WERI-Rb-1 (cell line): ENCODE measurements around the gene KCNK4.
A peak's percentile ranks its signal among the peaks of the same experiment; 100 is the strongest.

Experiments
- DNase-seq: peaks from one replicate; pipeline ENCODE4 v3.0.0-alpha.2; 2020
- H3K27ac ChIP-seq: fragments of 250-450 bp; sonication (Bioruptor Pico); 2 replicates; pipeline ENCODE4 v1.5.1; 2020; ENCODE audit warnings: mild to moderate bottlenecking, moderate library complexity
- H3K27me3 ChIP-seq: fragments of 250-450 bp; sonication (Bioruptor Pico); 2 replicates; pipeline ENCODE4 v1.5.1; 2021; ENCODE audit warnings: mild to moderate bottlenecking, low read depth, moderate library complexity; ENCODE audit not compliant: insufficient read depth, severe bottlenecking
- H3K36me3 ChIP-seq: fragments of 250-450 bp; sonication (Bioruptor Pico); 2 replicates; pipeline ENCODE4 v1.5.1; 2020; ENCODE audit warnings: mild to moderate bottlenecking, moderate library complexity
- H3K4me3 ChIP-seq: 2 replicates; pipeline ENCODE4 v1.5.1; 2011; ENCODE audit warnings: low read depth, mild to moderate bottlenecking, control low read depth, low read length
- H3K9me3 ChIP-seq: fragments of 250-450 bp; sonication (Bioruptor Pico); 2 replicates; pipeline ENCODE4 v1.5.1; 2021; ENCODE audit warnings: mild to moderate bottlenecking, moderate library complexity; ENCODE audit not compliant: severe bottlenecking
- CTCF ChIP-seq: IDR thresholded peaks from 2 replicates; pipeline ENCODE4 v1.5.1; 2011; ENCODE audit warnings: low read depth, mild to moderate bottlenecking, control low read depth, inconsistent platforms, low read length

Gene KCNK4

GRCh38 chr11:64248578-64248977 is 42.5 kb upstream of the KCNK4 start:
- H3K27ac ChIP-seq, result peak overlapping the region; percentile 81
- no peaks in the 10 kb centered on the region for H3K27me3 ChIP-seq
- H3K36me3 ChIP-seq, result peaks cover 21% of the 10 kb centered on the region
- no peak for TF ChIP-seq CTCF
- peak; percentile 54 for DNase-seq
- no peaks in the 10 kb centered on the region for H3K9me3 ChIP-seq
- no peak overlapping the region for H3K4me3 ChIP-seq

- Histone ChIP-seq H3K9me3 (no peaks in the 10 kb centered on the region), H3K4me3 (no peak overlapping the region), H3K27me3 (no peaks in the 10 kb centered on the region), H3K36me3 (peaks cover 18% of the 10 kb centered on the region), H3K27ac (peak overlapping the region; percentile 44)
- DNase-seq, result no peak
- no peak for TF ChIP-seq CTCF
Measured at GRCh38 chr11:64249038-64249437, 42.1 kb upstream of the KCNK4 start.

- peaks cover 13% of the 10 kb centered on the region for H3K36me3 ChIP-seq
- H3K9me3 ChIP-seq, result no peaks in the 10 kb centered on the region
- no peaks in the 10 kb centered on the region for H3K27me3 ChIP-seq
- peak overlapping the region; percentile 44 for H3K27ac ChIP-seq
- no peak for DNase-seq
- H3K4me3 ChIP-seq, result no peak overlapping the region
- TF ChIP-seq CTCF, result no peak
Measured at GRCh38 chr11:64249563-64250414, 41.3 kb upstream of the KCNK4 start.

GRCh38 chr11:64250415-64251015 is 40.6 kb upstream of the KCNK4 start:
- Histone ChIP-seq H3K27me3 (no peaks in the 10 kb centered on the region), H3K9me3 (no peaks in the 10 kb centered on the region), H3K36me3 (peaks cover 14% of the 10 kb centered on the region), H3K4me3 (peak overlapping the region; percentile 59), H3K27ac (peak overlapping the region; percentile 73)
- TF ChIP-seq CTCF, result no peak
- no peak for DNase-seq

- Histone ChIP-seq H3K27ac (peak within 1 kb of the TSS; percentile 73), H3K4me3 (peak within 1 kb of the TSS; percentile 78), H3K36me3 (peaks cover 16% of the 10 kb centered on the region), H3K27me3 (no peaks in the 10 kb centered on the region), H3K9me3 (no peaks in the 10 kb centered on the region)
- peak; percentile 66 for DNase-seq
- TF ChIP-seq CTCF, result peak; percentile 48; the same call in 1 of the 2 replicates
Measured at GRCh38 chr11:64251016-64251752, 39.9 kb upstream of the KCNK4 start, which contains the start of gene PLCB3. TSS of gene PLCB3 (plus strand) at chr11:64251530. CDS start at chr11:64251650, 120 bp downstream.
